NCI-H2227 treated with DMSO at 0.1 percent for 48 hours (cell line): ENCODE measurements around the gene ZBTB38.

Experiments used
- DNase-seq: peaks from one replicate; lab custom pipeline; 2025; lab: John Stamatoyannopoulos, UW

The ZBTB38 gene

DNA sequence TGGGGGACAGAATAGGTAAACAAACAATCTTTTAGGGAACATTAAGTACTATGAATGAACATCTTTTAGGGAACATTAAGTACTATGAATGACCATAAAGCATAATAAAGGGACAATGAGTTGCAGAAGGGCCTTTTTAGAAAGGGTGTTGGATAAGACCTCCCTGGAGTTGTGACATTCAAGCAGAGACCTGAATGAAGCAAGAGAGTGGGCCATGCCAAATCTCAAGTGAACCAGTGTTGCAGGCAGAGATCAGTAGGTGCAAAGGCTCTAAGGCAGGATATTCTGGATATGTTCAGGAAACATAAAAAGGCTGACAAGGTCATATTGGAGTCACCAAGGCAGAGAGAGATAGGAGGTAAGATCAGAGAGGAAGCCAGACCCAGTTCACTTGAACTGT, 29.4 kb upstream of the ZBTB38 start:
- DNase-seq: no peak

DNA sequence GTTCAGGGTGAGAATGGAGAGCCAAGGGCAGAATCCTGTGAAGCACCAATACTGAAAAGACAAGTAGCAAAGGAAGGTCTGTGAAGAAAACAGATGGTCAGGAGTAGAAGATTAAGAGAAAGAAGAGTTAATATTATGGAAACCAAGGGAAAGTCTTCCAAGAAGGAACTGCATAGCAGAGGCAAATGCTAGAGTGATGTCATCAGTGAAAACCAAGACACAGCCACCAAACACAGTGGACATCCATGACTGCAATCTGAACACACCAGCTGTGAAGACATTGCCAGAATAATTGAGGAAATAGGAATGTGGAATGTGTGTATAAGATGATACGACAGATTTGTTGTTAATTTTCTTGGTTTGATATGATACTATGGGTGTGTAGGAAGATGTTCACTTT, 26.8 kb upstream of the ZBTB38 start:
- no peak for DNase-seq

DNA sequence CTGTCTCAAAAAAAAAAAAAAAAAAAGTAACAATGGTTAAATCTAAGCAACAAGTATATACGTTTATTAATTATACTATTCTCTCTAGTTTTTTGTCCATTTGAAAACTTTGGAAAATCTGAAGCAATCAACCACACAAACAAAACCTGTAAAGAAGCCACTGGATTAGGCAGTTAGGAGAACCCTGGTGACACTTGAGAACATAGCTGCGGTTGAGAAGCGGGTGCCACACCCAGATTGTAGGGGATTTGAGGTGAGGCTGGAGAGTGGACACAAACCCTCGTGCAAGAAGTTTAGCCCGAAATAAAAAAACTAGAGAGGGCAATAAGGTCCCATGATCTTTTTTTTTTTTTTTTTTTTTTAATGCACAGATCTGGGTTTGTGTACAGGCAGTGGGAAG, 25.9 kb upstream of the ZBTB38 start:
- no peak for DNase-seq

DNA sequence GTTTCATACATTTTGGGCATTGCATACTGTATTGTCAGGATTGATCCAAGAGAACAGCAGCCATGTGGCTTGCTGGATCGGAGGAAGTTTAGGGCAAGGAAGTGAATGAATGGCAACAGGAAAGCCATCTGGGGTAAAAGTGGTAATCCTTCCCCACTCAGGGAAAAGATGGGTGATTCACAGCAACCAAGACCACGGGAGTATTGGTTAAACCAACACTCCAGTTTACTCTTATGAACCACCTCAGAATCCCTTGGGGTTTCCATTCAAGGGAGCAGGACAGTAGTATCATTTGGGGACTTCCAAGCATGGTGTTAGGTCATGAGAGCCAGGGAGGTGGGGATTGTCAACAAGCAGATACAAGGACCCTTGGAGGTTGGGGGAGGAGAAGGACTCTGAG, 25.2 kb upstream of the ZBTB38 start:
- no peak for DNase-seq

DNA sequence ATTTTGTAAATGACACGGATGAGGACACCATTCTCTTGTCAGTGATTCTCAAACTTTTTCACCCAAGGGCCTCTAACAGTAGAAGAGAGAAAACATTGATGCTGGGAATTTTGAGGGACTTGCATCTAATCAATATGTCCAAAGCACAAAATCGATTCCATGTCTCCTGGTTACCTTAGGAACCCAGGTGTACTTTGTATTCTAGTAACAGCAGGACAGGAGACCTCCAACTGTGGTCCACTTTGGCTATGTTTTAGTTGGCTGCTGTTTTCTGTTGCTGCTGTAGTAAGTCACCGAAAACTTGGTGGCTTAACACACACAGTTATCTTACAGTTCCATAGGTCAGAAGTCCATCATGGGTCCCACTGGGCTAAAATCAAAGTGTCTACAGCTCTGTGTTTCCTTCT, 24.4 kb upstream of the ZBTB38 start:
- DNase-seq: no peak

DNA sequence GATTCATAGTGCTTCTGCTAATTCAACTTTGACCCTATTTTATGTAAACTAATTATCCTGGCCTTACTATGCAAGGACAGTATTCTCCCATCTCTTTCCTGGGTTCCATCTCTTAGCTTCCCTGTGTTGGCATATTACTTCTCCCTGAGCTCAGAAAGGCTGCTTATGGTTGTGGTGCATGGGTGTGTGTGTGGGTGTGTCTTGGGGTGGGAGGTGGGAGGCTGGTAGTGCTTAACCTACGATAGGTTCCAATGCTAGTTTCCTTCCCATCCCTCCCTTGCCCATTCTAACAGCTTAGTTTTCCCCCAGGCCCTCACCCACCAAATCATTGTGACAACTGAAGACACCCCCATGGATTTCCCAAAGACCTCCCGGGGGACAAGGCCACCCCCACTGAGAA, 22.8 kb upstream of the ZBTB38 start:
- DNase-seq: no peak

DNA sequence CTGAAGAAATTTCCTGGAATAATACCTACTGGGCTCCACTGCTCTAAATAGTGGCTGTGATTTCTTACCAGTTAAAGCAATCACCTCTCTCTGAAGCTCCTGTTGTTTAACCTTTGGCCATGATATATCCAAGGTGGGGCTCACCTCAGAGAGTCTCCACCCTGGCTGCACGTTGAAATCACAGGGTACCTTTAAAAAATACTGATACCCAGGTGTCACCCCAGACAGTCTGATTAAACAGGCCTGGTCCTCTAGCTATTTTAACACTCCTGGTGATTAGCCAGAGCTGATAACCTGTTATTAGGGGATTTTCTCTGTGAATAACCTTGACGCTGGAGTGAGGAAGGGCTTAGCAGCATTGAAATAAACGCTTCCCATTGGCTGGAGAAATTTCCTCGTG, 22.3 kb upstream of the ZBTB38 start:
- peak; percentile 65 for DNase-seq

DNA sequence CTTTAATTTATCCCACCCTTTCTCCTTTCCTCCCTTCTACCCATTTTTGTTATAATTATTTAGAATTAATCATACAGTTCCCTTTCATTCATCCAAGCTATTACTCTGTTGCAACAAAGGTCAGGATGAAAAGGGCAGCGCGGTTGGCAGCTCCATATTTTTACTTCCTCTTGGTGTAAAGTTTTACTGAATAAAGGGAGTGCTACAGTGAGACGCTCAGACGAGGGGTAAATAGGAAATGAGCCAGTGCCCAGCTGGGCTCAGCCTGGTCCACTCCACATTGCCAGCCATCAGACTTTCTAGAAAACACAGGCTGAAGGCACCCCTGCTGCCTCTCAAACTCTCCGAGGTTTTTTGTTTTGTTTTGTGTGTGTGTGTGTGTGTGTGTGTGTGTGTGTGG, 21.9 kb upstream of the ZBTB38 start:
- peak; percentile 65 for DNase-seq

DNA sequence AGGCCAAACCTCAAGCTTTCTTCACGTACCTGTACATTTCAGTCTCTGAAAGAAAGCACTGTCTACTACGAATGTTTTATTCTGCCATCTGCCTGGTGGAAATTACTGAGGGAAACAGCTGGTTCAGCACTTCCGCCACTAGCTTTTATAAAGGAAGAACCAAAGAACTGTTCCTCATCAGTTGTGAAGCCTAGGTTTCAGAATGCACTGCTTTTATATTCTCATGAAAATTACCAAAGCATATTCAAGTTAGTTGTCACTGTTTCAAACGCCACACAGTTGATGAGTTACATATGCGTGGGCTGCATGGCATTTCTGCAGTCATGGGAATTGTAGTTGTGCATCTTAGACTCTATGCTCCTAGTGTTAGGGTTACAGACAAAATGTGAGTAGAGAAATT, 21.5 kb upstream of the ZBTB38 start:
- DNase-seq: no peak

DNA sequence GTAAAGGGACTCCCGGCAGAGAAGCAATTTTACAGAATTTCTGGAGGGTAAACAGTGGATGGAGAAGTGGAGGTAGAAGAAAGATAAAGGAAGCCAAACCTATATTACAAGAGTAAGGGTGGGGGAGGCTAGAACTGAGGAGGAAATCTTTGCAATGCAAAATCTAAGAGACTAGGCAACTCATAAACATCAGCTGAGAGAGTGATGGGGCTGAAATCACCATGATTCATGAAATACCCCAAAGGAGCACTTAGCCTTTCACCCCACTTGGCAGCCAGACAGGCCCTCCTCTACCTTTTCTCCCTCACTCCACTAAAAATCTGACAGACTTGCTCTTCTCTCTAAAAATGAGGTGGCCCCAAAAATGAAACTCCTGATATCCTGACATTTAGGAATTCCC, 19.5 kb upstream of the ZBTB38 start:
- peak; percentile 4 for DNase-seq

DNA sequence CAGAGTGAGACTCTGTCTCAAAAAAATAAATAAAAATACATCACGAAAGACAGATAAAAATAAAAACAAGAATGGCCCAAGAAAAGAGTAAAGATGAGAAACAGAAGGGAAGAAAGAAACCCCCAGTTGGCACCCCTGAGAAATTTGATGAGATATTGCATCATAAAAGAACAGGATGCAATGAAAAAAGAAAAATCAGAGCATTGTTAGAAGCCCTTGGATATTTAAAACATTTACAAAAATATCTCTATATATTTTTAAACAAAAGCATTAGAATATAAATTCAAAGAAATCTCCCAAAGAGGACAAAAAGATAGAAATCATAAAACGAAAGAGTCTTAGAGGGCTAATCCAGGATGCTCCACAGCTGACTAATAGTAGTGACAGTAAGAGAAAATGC, 18.6 kb upstream of the ZBTB38 start:
- no peak for DNase-seq

DNA sequence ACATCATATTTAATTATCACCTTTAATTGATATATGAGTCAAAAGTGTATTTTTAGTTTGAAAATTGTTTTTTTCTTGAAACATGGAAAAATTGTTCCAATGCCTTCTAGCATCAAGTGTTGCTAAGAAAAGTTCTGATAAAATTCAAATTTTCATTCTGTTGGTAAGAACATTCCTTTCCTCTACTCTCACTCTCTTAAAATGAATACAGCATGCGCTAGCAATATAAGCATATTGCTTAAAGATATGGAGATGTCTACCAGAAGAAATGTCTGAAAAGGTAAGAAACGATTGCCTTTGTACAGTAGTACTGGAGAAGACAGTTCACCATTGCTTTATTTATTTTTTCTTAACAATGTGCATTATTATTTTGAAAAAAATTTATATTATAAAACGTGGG, 17.6 kb upstream of the ZBTB38 start:
- no peak for DNase-seq

DNA sequence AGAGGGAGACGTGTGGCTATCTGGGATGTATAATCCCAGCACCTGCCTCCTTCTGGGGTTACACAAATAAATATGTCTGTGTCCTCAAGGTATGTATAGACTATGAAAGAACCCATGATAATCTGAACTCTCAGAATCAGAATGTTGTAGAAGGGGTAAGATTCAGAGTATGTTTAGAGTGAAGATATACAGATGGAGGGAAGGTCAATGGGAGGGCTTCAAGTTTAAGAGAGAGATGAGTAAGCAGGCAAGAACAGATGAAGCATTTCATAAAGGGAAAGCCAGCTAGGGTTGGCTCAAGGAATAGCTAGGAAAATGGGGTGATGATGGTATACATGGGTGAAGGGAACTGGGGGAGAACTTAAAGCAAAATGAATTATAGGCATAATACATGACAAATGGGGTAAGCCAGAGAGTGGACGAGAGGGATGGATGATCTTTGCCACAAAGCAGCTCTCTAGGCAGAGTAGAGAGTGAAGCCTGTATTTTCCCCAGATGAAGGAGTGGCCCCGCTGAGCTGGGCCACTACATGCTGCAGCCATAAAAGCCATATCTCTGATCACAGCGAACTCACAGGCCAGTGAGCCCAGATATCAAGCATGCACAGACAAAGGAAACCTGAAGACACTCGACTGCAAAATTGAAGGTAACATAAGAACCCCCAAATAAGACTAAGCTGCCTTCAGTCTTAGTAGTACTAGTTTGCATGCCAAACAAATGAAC, 15.9 kb upstream of the ZBTB38 start:
- DNase-seq: no peak

DNA sequence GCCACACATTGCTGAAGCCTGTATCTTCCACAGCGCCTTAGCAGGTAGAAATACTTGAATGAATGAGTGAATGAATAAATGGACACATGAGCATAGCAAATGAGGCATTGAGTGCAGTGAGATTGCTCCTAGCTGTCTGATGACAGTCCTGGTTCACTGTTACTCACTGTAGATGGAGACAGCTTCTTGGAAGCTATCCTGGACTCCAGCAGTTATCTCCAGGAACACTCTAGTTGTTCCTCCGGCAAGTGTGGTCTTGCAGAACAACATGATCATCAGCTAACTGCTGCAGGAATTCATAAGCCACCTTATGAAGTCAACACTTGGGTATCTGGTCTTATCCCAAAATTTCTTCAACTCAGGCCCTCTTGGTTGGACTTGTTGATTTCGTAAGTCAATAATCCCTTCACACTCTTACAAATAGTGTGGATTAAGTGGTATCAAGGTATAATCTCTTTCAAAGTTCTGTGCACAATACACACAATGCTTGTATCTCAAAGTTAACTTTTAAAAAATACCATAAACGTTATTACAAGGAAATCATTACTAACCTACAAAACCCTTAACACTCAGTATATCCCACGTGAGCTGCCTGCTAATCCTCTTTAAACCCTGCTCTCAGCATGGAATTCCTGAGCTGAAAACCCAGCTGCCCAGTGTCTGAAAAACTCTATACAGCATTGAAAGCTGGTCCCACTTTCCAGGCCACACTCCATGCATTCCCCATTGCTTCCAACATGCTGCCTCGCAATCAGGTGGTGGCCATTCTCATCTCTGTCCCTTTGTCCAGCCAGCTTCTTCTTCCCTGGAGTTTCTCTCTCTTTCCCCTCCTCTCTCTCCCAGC, 14.4 kb upstream of the ZBTB38 start:
- no peak for DNase-seq

DNA sequence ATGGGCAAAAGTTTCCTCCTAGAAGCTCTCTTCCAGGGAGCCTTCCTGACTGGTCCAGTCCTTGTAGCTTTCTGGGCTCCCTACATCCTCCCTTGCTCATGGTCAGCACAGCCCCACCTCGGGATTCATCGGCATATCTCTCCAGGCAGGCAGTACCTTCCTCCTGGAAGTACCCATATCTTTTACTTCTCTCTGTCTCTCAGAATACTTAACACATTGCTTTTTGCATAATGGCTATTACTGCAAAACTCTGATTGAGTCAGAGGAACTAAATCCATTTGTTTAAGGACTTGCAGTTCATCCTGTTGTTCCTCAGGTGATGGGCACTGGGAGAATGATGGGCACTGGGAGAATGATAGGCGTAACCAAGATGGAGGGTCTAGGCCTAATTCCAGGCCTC, 13.8 kb upstream of the ZBTB38 start:
- DNase-seq: no peak

DNA sequence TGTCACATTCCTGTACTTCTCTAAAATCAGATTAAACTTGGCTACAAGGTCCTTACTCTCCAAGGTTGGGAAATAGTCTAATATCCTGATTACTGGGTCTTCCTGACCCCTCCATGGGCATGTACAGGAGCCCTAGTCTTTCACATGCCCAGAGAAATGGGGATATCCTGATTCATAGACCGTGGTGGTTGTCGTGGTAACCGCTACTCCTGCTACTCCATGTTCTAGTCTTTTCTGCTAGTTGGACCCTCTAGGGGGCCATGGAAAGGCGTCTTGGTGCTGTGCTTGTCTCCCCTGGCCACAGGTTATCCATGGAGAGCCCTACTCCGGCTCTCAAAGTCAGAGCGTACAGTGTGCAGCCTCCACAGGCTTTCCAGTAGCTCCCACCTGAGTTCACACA, 13.1 kb upstream of the ZBTB38 start:
- no peak for DNase-seq

DNA sequence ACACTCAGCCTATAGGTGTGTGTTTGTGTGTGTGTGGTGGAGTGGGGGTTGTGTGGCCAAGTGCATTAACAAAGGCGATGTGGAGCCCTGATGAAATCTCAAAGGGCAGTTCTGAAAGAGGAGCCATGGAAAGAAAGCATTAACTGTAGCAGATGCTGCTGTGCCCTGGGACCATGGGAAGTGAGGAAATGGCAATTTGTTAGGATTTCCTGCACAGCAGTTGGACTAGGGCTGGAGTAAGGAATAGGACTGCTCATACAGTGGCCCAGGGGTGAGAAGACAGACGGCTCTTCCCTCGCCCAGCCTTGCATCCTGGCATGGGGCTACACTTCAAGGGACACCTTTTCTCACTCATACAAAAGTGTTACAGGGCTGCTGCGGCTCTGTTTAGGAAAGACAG, 12.3 kb upstream of the ZBTB38 start:
- no peak for DNase-seq

DNA sequence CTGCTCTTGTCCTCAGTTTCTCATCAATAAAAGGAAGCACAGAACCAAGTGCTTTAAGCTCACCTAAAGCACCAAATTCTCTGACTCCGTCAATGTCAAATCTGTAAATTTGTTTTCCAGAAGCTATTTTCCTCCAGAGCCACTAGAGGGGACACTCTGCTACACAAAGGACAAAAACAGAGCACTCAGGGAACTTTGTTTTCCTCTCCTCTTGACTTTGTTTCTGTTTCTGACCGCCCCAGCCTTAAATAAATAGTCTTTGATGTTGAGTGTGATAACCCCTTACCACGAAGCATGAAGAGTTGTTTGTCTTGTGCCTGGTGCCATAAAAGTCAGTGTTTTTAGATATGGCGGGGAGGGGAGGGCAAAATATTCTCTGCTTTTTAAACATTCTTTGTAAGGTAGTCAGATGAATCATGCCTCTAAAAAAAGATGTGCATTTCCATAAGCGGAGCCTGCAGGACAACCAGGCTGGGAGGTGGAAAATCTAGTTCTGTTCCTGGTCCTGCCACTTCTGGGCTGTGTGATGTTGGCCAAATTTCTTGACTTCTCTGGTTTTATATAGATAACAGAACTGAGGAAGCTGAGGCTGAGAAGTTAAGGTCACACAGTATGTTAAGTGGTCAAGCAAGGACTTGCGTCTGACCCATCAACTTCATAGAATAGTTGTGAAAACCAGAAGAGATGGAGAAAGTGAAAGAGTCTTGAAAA, 7.3 kb upstream of the ZBTB38 start:
- DNase-seq: peak; percentile 30

DNA sequence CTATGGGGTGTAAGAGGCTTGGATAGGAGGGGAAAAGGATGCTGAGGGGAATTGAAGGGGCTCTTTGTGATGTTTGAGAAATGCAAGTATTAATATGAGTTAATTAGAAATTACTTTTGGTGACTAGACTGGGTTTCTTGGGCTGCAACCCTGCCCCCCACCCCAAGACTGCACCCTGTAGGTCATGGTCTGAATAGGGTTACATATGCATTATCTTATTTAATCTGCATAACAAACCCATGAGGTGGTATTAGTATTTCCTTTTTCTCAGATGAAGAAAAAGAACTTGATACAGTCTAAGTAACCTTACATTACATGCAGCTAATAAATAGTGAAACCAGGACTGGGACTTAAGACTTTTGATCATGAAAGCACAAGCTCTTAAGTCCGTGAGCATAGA, 5.6 kb upstream of the ZBTB38 start:
- no peak for DNase-seq

DNA sequence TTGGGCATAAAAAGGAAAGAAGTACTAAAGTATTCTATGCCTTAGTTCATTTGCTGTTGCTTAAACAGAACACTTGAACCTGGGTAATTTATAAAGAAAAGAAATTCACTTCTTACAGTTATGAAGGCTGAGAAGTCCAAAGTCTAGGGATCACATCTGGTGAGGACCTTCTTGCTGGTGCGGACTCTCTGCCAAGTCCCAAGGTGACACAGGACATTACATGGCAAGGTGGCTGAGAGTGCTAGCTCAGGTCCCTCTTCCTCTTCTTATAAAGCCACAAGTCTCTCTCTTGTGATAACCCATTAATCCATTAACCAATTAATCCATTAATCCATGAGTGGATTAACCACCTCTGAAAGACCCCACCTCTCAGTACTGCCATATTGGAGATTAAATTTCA, 3.1 kb upstream of the ZBTB38 start:
- no peak for DNase-seq

DNA sequence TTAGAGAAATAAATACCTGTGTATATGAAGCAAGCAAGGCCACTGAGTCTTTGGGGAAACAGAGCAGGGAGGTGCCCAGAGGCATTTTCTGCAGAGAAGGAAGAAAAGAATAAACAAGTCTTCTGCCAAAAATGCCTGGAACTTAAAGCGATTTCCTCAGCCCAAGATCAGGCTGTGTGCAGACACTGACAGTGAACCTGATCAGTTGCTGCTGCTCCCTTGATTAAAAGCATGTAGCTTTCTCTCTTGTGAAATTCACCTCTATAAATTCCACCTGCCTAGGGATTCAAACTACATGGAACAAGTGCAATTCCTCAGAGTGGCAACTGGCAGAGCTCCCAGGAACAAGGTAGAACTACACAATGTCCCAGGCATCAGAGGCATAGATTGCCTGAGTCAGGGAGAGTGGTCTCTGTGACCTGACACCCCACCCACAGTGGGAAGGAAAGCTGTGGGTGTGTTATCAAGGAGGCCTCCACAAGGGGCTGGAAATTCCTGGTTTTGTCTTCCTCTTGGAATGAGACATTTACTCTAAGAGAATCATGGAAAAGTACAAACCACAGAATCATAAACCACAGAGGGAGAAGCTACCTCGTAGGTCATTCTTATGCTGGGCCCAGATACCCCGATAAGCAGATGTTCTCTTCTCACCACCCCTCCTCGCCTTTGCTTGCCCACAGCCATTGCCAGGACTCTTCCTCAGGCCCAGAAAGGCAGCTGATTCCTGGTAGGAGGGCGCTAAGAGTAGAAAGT, 1.8 kb upstream of the ZBTB38 start:
- DNase-seq: no peak

DNA sequence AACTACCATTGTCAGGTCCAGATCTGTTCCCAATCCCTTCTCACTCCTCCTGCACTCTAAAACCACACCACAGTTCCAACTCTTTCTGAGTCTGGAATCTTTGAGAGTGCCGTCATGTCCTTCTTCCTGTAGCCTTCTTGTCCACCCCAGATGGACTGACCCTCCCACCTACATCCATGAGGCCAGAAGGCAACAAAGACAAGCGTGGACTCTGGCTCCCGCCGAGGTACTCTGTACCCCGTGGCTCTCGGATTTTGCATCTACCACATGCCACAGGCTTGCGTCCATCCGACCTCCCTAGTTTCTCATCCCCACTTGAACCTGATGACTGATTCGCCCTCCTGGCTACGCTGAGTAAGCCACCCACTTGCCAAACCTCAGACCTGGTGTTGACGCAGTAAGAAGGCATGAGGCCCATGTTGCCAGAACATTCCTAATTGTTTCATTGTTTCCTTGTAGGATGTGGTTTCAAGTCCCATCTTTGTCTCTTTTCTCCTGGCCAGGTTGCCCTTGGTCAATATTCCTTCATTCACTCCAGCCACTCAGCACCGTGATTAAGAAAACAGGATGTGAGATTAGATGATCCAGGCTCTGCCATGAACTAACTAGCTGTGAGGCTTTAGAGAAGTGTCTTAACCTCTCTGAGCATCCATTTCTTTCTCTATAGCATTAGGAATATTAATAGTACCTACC, 1.1 kb upstream of the ZBTB38 start:
- no peak for DNase-seq
